DND-41 (cell line): ENCODE data around the gene CNTNAP5.
A peak's percentile ranks its signal among the peaks of the same experiment; 100 is the strongest.

ENCODE experiments used
- ATAC-seq: fragments of 200-7000 bp; cut with Tn5 transposase; 3 replicates; pipeline ENCODE4 v1.9.1; 2021; ENCODE audit warnings: low read depth; ENCODE audit not compliant: insufficient read depth
- DNase-seq: peaks from one replicate; pipeline ENCODE4 v3.0.0-alpha.2; 2020
- H2AFZ ChIP-seq: 2 replicates; pipeline ENCODE4 v1.6.0; 2012; ENCODE audit warnings: low read depth, low read length
- H3K27ac ChIP-seq: 2 replicates; pipeline ENCODE4 v1.5.1; 2012; ENCODE audit warnings: low read length, inconsistent platforms
- H3K27me3 ChIP-seq: fragments of 200-600 bp; sonication (generic); 2 replicates; pipeline ENCODE4 v1.6.0; 2012; ENCODE audit warnings: low read length, mild to moderate bottlenecking, inconsistent platforms; ENCODE audit not compliant: insufficient read depth, poor library complexity
- H3K36me3 ChIP-seq: 2 replicates; pipeline ENCODE4 v1.5.1; 2012; ENCODE audit warnings: low read length, inconsistent platforms; ENCODE audit not compliant: insufficient read depth
- H3K4me1 ChIP-seq: 2 replicates; pipeline ENCODE4 v1.5.1; 2012; ENCODE audit warnings: mild to moderate bottlenecking, low read length; ENCODE audit not compliant: insufficient read depth
- H3K4me2 ChIP-seq: 2 replicates; pipeline ENCODE4 v1.6.0; 2012; ENCODE audit warnings: mild to moderate bottlenecking, moderate library complexity, low read length, inconsistent platforms; ENCODE audit not compliant: insufficient read depth
- H3K4me3 ChIP-seq, 2 experiments: fragments of 200-600 bp in 1 of 2; shearing (Covaris generic) in 1 of 2; 2 replicates each; pipeline ENCODE4 v1.5.1; 2012 to 2016; ENCODE audit warnings: inconsistent platforms in 2 of 2, low read length in 2 of 2, mild to moderate bottlenecking in 2 of 2, low read depth in 1 of 2, moderate library complexity in 1 of 2
- H3K79me2 ChIP-seq: 2 replicates; pipeline ENCODE4 v1.6.0; 2012; ENCODE audit warnings: low read length, inconsistent platforms; ENCODE audit not compliant: insufficient read depth
- H3K9ac ChIP-seq: 2 replicates; pipeline ENCODE4 v1.6.0; 2012; ENCODE audit warnings: low read depth, mild to moderate bottlenecking, inconsistent platforms, low read length, moderate library complexity
- H3K9me3 ChIP-seq: 2 replicates; pipeline ENCODE4 v1.5.1; 2012; ENCODE audit warnings: low read length, moderate library complexity, mild to moderate bottlenecking, inconsistent platforms; ENCODE audit not compliant: insufficient read depth, severe bottlenecking
- H4K20me1 ChIP-seq: 2 replicates; pipeline ENCODE4 v1.6.0; 2012; ENCODE audit warnings: low read length; ENCODE audit not compliant: insufficient read depth
- EZH2 ChIP-seq: IDR thresholded peaks from 3 replicates; pipeline ENCODE4 v1.6.1; 2012; ENCODE audit warnings: borderline replicate concordance, low read depth, mild to moderate bottlenecking, moderate library complexity, low read length, inconsistent platforms; ENCODE audit not compliant: severe bottlenecking
- TF ChIP-seq, protein P1 (sequence below): IDR thresholded peaks from 2 replicates; pipeline ENCODE4 v1.5.1; 2012; ENCODE audit warnings: borderline replicate concordance, low read length, moderate library complexity, mild to moderate bottlenecking; ENCODE audit not compliant: poor library complexity, severe bottlenecking; ENCODE audit errors: extremely low read depth

Gene CNTNAP5

DNA sequence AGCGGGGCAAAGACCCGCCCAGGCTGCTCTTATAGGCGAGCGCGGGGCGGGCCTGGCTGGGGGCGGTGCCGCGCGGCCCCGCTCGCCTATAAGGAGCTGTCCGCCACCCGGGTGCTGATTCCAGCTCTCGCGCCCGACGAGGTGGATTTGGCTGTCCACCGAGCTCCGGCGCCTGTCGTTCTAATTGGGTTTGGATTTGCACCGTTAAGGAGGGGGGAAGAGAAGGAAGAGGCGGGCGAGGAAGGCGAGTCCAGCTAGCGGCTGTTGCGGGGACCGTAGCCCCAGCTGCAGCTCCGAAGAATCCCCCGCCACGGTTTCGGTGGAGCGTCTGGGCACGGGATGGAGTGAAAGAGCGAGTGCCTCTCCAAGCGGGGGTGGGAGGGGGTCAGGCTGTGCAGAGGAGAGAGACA is at the start of gene CNTNAP5:
Gene CNTNAP5, plus strand, starts transcription at position 117 of the 410 bp plus-strand sequence. CDS start 364 bp downstream, outside the sequence.
- H2AFZ ChIP-seq, result no peak within 1 kb of the TSS
- TF ChIP-seq EZH2, result no peak
- TF ChIP-seq, protein P1, sequence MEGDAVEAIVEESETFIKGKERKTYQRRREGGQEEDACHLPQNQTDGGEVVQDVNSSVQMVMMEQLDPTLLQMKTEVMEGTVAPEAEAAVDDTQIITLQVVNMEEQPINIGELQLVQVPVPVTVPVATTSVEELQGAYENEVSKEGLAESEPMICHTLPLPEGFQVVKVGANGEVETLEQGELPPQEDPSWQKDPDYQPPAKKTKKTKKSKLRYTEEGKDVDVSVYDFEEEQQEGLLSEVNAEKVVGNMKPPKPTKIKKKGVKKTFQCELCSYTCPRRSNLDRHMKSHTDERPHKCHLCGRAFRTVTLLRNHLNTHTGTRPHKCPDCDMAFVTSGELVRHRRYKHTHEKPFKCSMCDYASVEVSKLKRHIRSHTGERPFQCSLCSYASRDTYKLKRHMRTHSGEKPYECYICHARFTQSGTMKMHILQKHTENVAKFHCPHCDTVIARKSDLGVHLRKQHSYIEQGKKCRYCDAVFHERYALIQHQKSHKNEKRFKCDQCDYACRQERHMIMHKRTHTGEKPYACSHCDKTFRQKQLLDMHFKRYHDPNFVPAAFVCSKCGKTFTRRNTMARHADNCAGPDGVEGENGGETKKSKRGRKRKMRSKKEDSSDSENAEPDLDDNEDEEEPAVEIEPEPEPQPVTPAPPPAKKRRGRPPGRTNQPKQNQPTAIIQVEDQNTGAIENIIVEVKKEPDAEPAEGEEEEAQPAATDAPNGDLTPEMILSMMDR, result no peak
- no peaks in the 10 kb centered on the region for H3K79me2 ChIP-seq
- H3K4me1 ChIP-seq, result no peaks in the 10 kb centered on the region
- no peak for DNase-seq
- no peaks in the 10 kb centered on the region for H3K36me3 ChIP-seq
- no peak within 1 kb of the TSS for H3K4me3 ChIP-seq
- H3K27ac ChIP-seq, result no peak within 1 kb of the TSS
- H3K27me3 ChIP-seq, result no peaks in the 10 kb centered on the region
- H3K4me2 ChIP-seq, result no peak within 1 kb of the TSS
- no peaks in the 10 kb centered on the region for H4K20me1 ChIP-seq
- no peak for ATAC-seq
- H3K9ac ChIP-seq, result no peak within 1 kb of the TSS
- peaks cover 3% of the 10 kb centered on the region for H3K9me3 ChIP-seq

DNA sequence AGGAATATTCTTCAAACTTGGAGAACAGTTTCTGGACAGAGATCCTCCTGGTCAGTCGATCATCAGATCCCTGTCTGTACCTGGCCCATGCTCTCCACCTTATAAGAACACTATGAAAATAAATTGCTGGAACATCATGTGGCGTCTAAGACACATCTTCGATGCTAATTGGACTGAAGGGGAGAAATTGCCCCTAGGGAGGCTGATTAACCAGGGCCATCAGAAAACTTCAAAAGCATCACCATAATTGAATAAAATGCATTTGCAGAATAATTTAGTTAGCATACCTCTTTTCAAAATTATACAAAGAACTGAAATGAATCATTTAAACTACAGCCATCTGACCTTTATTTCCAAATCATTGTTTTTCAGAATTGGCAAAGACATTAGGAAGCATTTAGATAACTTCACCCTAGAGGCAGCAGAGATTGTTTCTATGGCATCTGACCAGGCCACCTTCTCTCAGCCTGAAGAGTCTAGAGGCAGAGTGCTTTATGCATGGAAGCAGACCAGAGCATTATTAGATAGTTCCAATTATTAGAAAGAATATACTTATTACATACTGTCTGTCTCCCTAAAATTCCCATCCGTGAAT is 48.9 kb upstream of the CNTNAP5 start:
- no peak overlapping the region for H2AFZ ChIP-seq
- H3K9me3 ChIP-seq, result no peaks in the 10 kb centered on the region
- H3K79me2 ChIP-seq, result no peaks in the 10 kb centered on the region
- H3K27me3 ChIP-seq, result no peaks in the 10 kb centered on the region
- DNase-seq (no peak), ATAC-seq (no peak)
- H4K20me1 ChIP-seq, result no peaks in the 10 kb centered on the region
- H3K4me3 ChIP-seq, result no peak overlapping the region
- H3K4me2 ChIP-seq, result no peak overlapping the region
- no peaks in the 10 kb centered on the region for H3K36me3 ChIP-seq
- no peak overlapping the region for H3K27ac ChIP-seq
- no peaks in the 10 kb centered on the region for H3K4me1 ChIP-seq
- TF ChIP-seq EZH2, result no peak
- TF ChIP-seq, protein P1, result no peak
- no peak overlapping the region for H3K9ac ChIP-seq

DNA sequence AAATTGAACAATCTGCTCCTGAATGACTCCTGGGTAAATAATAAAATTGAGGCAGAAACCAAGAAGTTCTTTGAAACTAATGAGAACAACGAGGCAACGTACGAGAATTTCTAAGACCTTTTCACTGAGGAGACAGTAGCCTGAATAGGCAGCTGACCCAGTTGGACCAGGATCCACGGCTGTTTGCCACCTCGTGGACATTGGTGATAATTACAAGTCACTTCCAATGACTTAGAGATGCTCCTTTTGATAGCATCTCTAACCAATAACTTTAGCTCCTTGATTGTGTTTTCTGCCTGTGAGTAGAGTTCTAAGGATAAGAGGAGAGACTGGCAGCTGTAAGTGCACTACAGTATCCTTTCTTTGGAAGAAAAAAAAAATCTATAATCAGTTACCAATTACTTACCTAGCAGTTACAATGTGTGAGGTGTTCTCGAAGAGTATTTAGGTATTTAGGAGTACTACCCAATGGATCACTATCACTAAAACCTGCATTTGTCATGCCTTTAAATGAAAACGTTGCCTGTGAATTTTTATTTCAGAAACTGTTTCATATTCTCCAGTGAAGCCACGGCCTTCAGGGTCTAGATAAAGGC is 31.3 kb upstream of the CNTNAP5 start:
- Histone ChIP-seq H3K27me3 (no peaks in the 10 kb centered on the region), H3K4me1 (no peaks in the 10 kb centered on the region), H3K4me2 (no peak overlapping the region), H3K9ac (no peak overlapping the region), H2AFZ (no peak overlapping the region), H3K27ac (no peak overlapping the region), H3K9me3 (no peaks in the 10 kb centered on the region), H3K36me3 (no peaks in the 10 kb centered on the region), H3K79me2 (no peaks in the 10 kb centered on the region), H3K4me3 (no peak overlapping the region), H4K20me1 (no peaks in the 10 kb centered on the region)
- ATAC-seq, result no peak
- no peak for TF ChIP-seq EZH2
- TF ChIP-seq, protein P1, result peak; percentile 30
- DNase-seq, result peak; percentile 4
